Transverse colon (tissue), 4 donors: ENCODE results near the gene FRS3. TPM values are rescaled to one million over a fixed set of nuclear protein-coding genes. Genes with fewer than 3 reads are reported as not detected.

Experiments used
- DNase-seq: peaks from one replicate; pipeline ENCODE4 v3.0.0-alpha.2; 2019
- H3K27ac ChIP-seq, 4 donors: fragments of 200-600 bp; sonication (generic); 2 replicates each; pipeline ENCODE4 v1.5.1; 2016 to 2018; ENCODE audit warnings: inconsistent platforms in 4 of 4
- H3K27me3 ChIP-seq: fragments of 200-600 bp; sonication (generic); 2 replicates; pipeline ENCODE4 v1.5.1; 2017; ENCODE audit warnings: inconsistent platforms
- H3K36me3 ChIP-seq, 4 donors: fragments of 200-600 bp; sonication (generic); 2 replicates each; pipeline ENCODE4 v1.5.1; 2017 to 2019; ENCODE audit warnings: inconsistent platforms in 4 of 4
- H3K4me1 ChIP-seq, 4 donors: fragments of 200-600 bp; sonication (generic); 2 replicates each; pipeline ENCODE4 v1.5.1; 2017 to 2020; ENCODE audit warnings: inconsistent platforms in 4 of 4
- H3K4me3 ChIP-seq, 4 donors: fragments of 200-600 bp; sonication (generic); 1 replicate in 1 of 4; 2 replicates in 3 of 4; pipeline versions ENCODE4 v1.5.1 to v1.6.1; 2017 to 2019; ENCODE audit warnings: inconsistent platforms in 4 of 4
- H3K9me3 ChIP-seq, 2 donors: fragments of 200-600 bp; sonication (generic); 2 replicates each; pipeline ENCODE4 v1.5.1; 2017 to 2019; ENCODE audit warnings: inconsistent platforms in 2 of 2
- CTCF ChIP-seq, 5 experiments: fragments of 200-600 bp in 3 of 5; fragments of 450-650 bp in 2 of 5; sonication (generic) in 3 of 5; IDR thresholded peaks; 1 replicate in 2 of 5; 2 replicates in 3 of 5; pipeline ENCODE4 v1.5.1; 2016 to 2017; ENCODE audit warnings: antibody characterized with exemption in 5 of 5, inconsistent platforms in 3 of 5, mild to moderate bottlenecking in 2 of 5, moderate library complexity in 1 of 5
- EP300 ChIP-seq: sonication (generic); formaldehyde crosslinking; IDR thresholded peaks from one replicate; pipeline ENCODE4 v1.6.1; 2017; ENCODE audit warnings: antibody characterized with exemption, low read depth
- POLR2A ChIP-seq: fragments of 450-650 bp; IDR thresholded peaks from one replicate; pipeline ENCODE4 v1.6.1; 2016; ENCODE audit warnings: antibody characterized with exemption, mild to moderate bottlenecking, moderate library complexity
- POLR2AphosphoS5 ChIP-seq, 3 donors: sonication (generic); formaldehyde crosslinking; IDR thresholded peaks; one replicate each; pipeline ENCODE4 v1.6.1; 2016; ENCODE audit warnings: antibody characterized with exemption in 3 of 3
- WGBS, 2 donors: methylation state at CpG; one replicate each; pipeline ENCODE4 v1.1.5; 2018; ENCODE audit warnings: low coverage in 1 of 2; 5-methylcytosine and 5-hydroxymethylcytosine counted together
- in situ Hi-C, 4 donors: fragments of 200-750 bp; cut with MboI; loops; one replicate each; pipeline versions ENCODE4 v1.15.0 to v1.15.1; 2017; ENCODE audit warnings: low sequenced_read_pairs in 3 of 4, low pct_ligation_motif_present in 1 of 4, low pct_unique_long_range_greater_than_20kb in 1 of 4
- intact Hi-C: fragments of 100-400 bp; cut with DNase I; formaldehyde crosslinking; loops from one replicate; pipeline ENCODE4 v1.15.1; 2023; ENCODE audit warnings: low total_unique reads
- total RNA-seq, 4 donors: library from RNA; depleted of rRNA; stranded (reverse); fragments of >200 nt; gene quantifications; one replicate each; pipeline ENCODE4 v1.1.0, GENCODE V29; 2016

FRS3 gene
- total RNA-seq, 4 donors from 2014 or later = 2.8 to 4.5 (median 3.2) TPM

GRCh38 chr6:41755895-41756294 is 23.8 kb downstream of the FRS3 start:
- H3K27me3 ChIP-seq = no peaks in the 10 kb centered on the region
- no peak overlapping the region for H3K27ac ChIP-seq
- WGBS, 2 donors = 79% methylated on average over 4 of the region's 4 CpGs; no CpG with 5 or more reads in 1 of the 2 donors
- H3K4me1 ChIP-seq = no peaks in the 10 kb centered on the region
- H3K9me3 ChIP-seq = no peaks in the 10 kb centered on the region
- no peak for DNase-seq
- no peak overlapping the region for H3K4me3 ChIP-seq
- intact Hi-C loops = no loop called here
- no peak for TF ChIP-seq EP300
- in situ Hi-C loops = no loop called here
- H3K36me3 ChIP-seq = no peaks in the 10 kb centered on the region

GRCh38 chr6:41750374-41750773 is 29.3 kb downstream of the FRS3 start:
- no peak for DNase-seq
- intact Hi-C loops = no loop called here
- H3K27ac ChIP-seq = no peak overlapping the region
- in situ Hi-C loops = no loop called here
- no peaks in the 10 kb centered on the region for H3K4me1 ChIP-seq
- 86 to 92% methylated on average over 3 of the region's 3 CpGs for WGBS, 2 donors
- no peak overlapping the region for H3K4me3 ChIP-seq
- no peaks in the 10 kb centered on the region for H3K9me3 ChIP-seq
- no peaks in the 10 kb centered on the region for H3K36me3 ChIP-seq
- TF ChIP-seq EP300 = no peak
- no peak for TF ChIP-seq CTCF (IDR thresholded peaks at IDR 0.05)
- no peaks in the 10 kb centered on the region for H3K27me3 ChIP-seq

GRCh38 chr6:41748542-41748941 is 31.2 kb downstream of the FRS3 start:
- no peak for TF ChIP-seq POLR2AphosphoS5 (IDR thresholded peaks at IDR 0.05)
- no peak for TF ChIP-seq EP300
- TF ChIP-seq POLR2A = no peak
- Histone ChIP-seq H3K4me3 (no peak overlapping the region), H3K36me3 (no peaks in the 10 kb centered on the region), H3K27ac (no peak overlapping the region), H3K9me3 (no peaks in the 10 kb centered on the region), H3K27me3 (no peaks in the 10 kb centered on the region), H3K4me1 (no peaks in the 10 kb centered on the region)
- intact Hi-C loops = no loop called here
- in situ Hi-C loops = no loop called here
- no peak for DNase-seq
- WGBS, 2 donors = 78% methylated on average over 3 of the region's 3 CpGs; no CpG with 5 or more reads in 1 of the 2 donors

GRCh38 chr6:41748102-41748477 is 31.6 kb downstream of the FRS3 start:
- H3K27ac ChIP-seq = no peak overlapping the region
- TF ChIP-seq POLR2AphosphoS5 (IDR thresholded peaks at IDR 0.05) (no peak), POLR2A (no peak), EP300 (no peak), CTCF (IDR thresholded peaks at IDR 0.05) (no peak)
- H3K36me3 ChIP-seq = no peaks in the 10 kb centered on the region
- no peak for DNase-seq
- no peaks in the 10 kb centered on the region for H3K9me3 ChIP-seq
- intact Hi-C loops = no loop called here
- 96% methylated on average over 6 of the region's 6 CpGs; no CpG with 5 or more reads in 1 of the 2 donors for WGBS, 2 donors
- in situ Hi-C loops = no loop called here
- no peaks in the 10 kb centered on the region for H3K27me3 ChIP-seq
- no peak overlapping the region for H3K4me3 ChIP-seq
- H3K4me1 ChIP-seq = no peaks in the 10 kb centered on the region

GRCh38 chr6:41747256-41748101 is 32.2 kb downstream of the FRS3 start, which contains the start of gene PGC:
PGC (minus strand) TSS chr6:41747397; CDS start chr6:41747334, 63 bp downstream.
- H3K27ac ChIP-seq = no peak within 1 kb of the TSS
- H3K4me1 ChIP-seq = peaks cover 0 to 3% (median 3%) of the 10 kb centered on the region in 4 donors
- H3K4me3 ChIP-seq = no peak within 1 kb of the TSS
- no peak for TF ChIP-seq CTCF (IDR thresholded peaks at IDR 0.05)
- no peak for TF ChIP-seq EP300
- TF ChIP-seq POLR2AphosphoS5 (IDR thresholded peaks at IDR 0.05) = no peak
- TF ChIP-seq POLR2A = no peak
- no peak for DNase-seq
- no peaks in the 10 kb centered on the region for H3K27me3 ChIP-seq
- H3K36me3 ChIP-seq = no peaks in the 10 kb centered on the region
- intact Hi-C loops = no loop called here
- H3K9me3 ChIP-seq = no peaks in the 10 kb centered on the region
- 82 to 87% methylated on average over 11 to 15 of the region's 15 CpGs for WGBS, 2 donors
- in situ Hi-C loops = no loop called here
